Epithelial cell of proximal tubule (primary cell): Measurements from ENCODE around the gene PTPRN2. TPM values are rescaled to one million over a fixed set of nuclear protein-coding genes. Genes with fewer than 3 reads are reported as not detected.

Source experiments
- DNase-seq: peaks from one replicate; pipeline ENCODE4 v3.0.0-alpha.2; 2011; ENCODE audit warnings: low read depth
- H3K4me3 ChIP-seq: 2 replicates; pipeline ENCODE4 v1.5.1; 2011; ENCODE audit warnings: low read depth, mild to moderate bottlenecking, low read length
- total RNA-seq: library from RNA; depleted of rRNA; stranded (reverse); fragments of >200 nt; gene quantifications from 2 replicates; pipeline ENCODE4 v1.2.3, GENCODE V29; 2015
- TF ChIP-seq, protein P1 (sequence below): conservative IDR thresholded peaks from 2 replicates; pipeline ENCODE4 v1.5.1; 2012; ENCODE audit warnings: low read depth, mild to moderate bottlenecking, low read length

The PTPRN2 gene
- total RNA-seq, 1 donor from 2014 or later = 2.8 TPM

DNA sequence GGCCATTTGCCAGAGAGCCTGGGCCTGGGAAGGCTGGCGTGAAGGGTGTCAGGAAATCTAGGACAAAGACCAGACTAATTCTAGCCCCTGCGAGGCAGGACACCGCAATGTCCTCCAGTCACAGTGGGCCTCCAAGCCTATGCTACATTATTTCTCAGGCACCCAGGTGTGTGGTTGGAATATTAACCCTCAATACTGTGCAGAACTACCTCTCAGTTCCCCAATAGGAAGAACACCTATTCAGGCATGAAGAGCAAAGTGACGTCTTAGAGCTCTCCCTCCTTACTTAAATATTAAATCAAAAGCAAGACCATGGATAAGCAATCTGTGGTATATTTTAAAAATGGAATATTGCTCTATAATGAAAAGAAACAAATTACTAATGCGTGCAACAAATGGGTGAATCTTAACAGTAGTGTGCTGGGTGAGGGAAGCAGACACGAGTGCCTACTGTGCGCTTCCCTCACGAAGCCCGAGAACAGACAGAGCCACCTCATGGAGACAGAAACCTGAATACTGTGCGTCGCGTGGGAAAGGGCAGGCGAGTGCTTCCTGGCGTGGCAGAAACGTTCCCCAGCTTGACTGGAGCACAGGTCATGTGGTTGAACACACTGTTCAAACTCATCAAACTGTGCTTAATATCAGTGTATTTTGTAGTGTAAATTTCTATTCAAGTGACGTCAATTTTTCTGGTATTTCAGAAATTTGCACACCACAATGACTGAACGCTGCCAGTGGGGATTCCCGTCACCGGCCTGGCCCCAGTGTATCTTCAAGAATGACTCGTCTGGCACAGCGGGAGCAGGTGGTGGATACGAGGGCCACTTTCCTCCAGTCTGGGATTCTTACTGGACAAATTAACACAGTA is 15.5 kb upstream of the PTPRN2 start:
- no peak overlapping the region for H3K4me3 ChIP-seq
- no peak for DNase-seq
- TF ChIP-seq, protein P1, sequence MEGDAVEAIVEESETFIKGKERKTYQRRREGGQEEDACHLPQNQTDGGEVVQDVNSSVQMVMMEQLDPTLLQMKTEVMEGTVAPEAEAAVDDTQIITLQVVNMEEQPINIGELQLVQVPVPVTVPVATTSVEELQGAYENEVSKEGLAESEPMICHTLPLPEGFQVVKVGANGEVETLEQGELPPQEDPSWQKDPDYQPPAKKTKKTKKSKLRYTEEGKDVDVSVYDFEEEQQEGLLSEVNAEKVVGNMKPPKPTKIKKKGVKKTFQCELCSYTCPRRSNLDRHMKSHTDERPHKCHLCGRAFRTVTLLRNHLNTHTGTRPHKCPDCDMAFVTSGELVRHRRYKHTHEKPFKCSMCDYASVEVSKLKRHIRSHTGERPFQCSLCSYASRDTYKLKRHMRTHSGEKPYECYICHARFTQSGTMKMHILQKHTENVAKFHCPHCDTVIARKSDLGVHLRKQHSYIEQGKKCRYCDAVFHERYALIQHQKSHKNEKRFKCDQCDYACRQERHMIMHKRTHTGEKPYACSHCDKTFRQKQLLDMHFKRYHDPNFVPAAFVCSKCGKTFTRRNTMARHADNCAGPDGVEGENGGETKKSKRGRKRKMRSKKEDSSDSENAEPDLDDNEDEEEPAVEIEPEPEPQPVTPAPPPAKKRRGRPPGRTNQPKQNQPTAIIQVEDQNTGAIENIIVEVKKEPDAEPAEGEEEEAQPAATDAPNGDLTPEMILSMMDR = no peak

DNA sequence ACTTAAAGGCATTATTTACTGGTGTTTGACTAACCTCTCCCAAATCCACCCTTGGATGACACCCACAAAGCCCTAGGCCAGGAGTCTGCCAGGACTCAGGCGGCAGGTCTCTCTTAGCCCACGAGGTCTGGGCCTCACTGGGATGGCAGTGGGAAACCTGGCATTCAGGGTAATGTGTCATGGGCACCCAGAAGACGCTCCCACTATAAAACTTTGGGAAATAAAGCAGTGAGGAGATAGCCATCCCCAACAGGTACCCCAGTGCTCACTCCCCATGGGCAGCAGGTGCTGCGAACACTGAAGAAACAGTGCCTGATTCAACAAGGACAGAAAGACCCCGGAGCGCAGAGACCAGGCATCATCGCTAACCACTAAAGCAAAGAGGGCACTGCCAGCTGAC is 14.4 kb upstream of the PTPRN2 start:
- TF ChIP-seq, protein P1 = no peak
- no peak for DNase-seq
- no peak overlapping the region for H3K4me3 ChIP-seq

DNA sequence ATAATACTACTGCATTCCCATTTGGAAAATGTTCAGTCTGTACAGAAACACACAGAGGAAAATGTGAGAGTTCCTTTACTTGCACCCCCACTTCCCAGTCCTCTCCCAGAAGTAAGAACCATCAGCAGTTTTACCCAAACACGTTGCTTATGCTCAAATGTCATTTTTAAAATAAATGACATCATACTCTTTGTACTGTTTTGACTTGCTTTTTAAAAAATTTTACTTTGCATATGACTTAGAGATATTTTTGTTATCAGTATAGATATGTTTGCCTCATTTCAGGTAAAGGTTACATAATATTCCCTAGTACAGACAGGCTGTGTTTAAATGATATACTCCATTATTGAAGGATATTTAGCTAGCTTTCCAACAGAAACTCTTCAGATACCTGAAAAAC is 13.5 kb upstream of the PTPRN2 start:
- H3K4me3 ChIP-seq = no peak overlapping the region
- TF ChIP-seq, protein P1 = no peak
- DNase-seq = no peak

DNA sequence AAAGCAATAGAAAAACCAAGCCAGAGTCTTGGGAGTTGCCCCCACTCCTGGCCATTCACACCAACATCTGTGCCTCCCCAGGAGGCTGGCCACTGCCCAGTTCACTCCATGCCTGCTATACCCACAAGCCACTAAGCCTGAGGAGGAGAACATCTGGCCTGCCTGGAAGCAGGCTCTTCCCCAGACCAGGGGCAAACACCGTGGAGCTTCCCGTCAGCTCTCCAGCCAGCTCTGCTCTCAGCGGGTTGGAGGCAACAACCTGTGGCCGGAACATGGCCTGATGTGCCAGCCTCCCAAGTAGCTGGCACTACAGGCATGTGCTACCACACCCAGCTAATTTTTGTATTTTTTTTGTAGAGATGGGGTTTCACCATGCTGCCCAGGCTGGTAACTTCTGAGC is 9.1 kb upstream of the PTPRN2 start:
- TF ChIP-seq, protein P1 = no peak
- no peak overlapping the region for H3K4me3 ChIP-seq
- DNase-seq = no peak

DNA sequence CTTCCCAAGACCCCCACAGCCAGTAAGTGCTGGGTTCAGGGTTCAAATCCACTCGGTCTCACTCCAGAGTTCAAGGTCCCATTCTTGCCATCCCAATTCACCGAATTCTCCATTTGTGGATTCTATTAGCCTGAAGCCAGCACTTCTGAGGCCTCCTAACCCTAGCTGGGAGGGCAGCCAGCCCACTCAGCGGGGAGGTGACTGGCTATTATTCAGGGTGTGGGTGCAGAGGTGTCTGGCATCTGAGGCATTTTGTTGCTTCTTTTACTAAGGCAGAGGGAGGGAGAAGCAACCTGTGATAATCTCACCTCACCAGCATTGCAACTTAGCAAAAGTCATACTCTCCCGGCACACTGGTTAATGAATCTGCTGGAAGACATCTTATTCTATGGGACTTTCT is 8.7 kb upstream of the PTPRN2 start:
- no peak overlapping the region for H3K4me3 ChIP-seq
- no peak for DNase-seq
- TF ChIP-seq, protein P1 = no peak

DNA sequence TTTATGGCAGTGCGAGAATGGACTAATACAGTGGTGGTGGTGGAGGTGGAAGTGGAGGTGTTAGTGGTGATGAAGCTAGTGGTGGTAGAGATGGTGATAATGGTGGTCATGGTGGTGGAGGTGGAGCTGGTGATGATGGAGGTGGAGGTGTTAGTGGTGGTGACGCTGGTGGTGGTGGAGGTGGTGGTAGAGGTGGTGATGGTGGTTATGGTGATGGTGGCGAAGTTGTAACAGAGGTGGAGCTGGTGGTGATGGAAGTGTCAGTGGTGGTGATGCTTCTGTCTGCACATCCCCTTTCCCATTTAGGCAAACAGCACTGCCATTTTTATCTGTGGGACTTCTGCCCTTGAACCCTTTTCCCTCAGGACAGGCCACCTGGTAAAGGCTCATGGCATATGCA is 7.4 kb upstream of the PTPRN2 start:
- no peak overlapping the region for H3K4me3 ChIP-seq
- no peak for DNase-seq
- TF ChIP-seq, protein P1 = no peak

DNA sequence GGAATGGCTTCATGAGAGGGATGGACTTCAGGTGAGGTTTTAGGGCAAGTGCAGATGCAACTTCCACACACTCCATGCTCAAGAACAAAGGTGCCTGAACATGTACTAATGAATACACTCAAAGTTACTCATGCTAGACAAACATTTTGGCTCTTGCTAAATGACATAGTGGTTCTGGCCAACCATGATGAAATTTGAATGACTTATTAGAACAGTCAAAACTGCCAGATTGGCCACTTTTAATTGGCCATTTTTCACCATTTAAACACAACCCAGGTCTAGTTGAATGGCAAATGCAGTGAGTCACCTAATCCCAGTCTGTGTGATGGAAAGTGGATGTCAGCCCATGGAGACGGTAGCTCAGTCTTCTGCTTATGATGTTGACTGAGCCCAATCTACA is 4.9 kb upstream of the PTPRN2 start:
- no peak overlapping the region for H3K4me3 ChIP-seq
- DNase-seq = no peak
- TF ChIP-seq, protein P1 = no peak
